Hepatocyte (in vitro differentiated cells): ENCODE results near the gene POC1B. TPM values are rescaled to one million over a fixed set of nuclear protein-coding genes. Genes with fewer than 3 reads are reported as not detected.

Experiments used
- DNase-seq: peaks from one replicate; pipeline ENCODE4 v3.0.0-alpha.2; 2016; ENCODE audit warnings: low spot score
- H2AFZ ChIP-seq: fragments of 200-600 bp; sonication (generic); 2 replicates; pipeline ENCODE4 v1.6.0; 2016; ENCODE audit warnings: antibody characterized with exemption, mild to moderate bottlenecking
- H3K27ac ChIP-seq: fragments of 200-600 bp; sonication (generic); 2 replicates; pipeline ENCODE4 v1.5.1; 2016; ENCODE audit warnings: mild to moderate bottlenecking
- H3K27me3 ChIP-seq: fragments of 200-600 bp; sonication (generic); 2 replicates; pipeline ENCODE4 v1.6.1; 2016
- H3K36me3 ChIP-seq: fragments of 200-600 bp; sonication (generic); replicated peaks from 2 replicates; pipeline ENCODE4 v1.5.1; 2016; ENCODE audit warnings: low read depth; ENCODE audit not compliant: insufficient read depth
- H3K4me1 ChIP-seq: fragments of 200-600 bp; sonication (generic); 2 replicates; pipeline ENCODE4 v1.5.1; 2016; ENCODE audit warnings: mild to moderate bottlenecking, moderate library complexity; ENCODE audit not compliant: insufficient read depth
- H3K4me2 ChIP-seq: fragments of 200-600 bp; sonication (generic); 2 replicates; pipeline ENCODE4 v1.6.0; 2016
- H3K4me3 ChIP-seq: fragments of 200-600 bp; sonication (generic); 2 replicates; pipeline ENCODE4 v1.5.1; 2016; ENCODE audit warnings: mild to moderate bottlenecking
- H3K79me2 ChIP-seq: fragments of 200-600 bp; sonication (generic); 2 replicates; pipeline ENCODE4 v1.6.0; 2017; ENCODE audit warnings: mild to moderate bottlenecking
- H3K9me2 ChIP-seq: fragments of 200-600 bp; sonication (generic); replicated peaks from 2 replicates; pipeline ENCODE4 v1.6.0; 2017; ENCODE audit warnings: mild to moderate bottlenecking; ENCODE audit not compliant: insufficient read depth
- H3K9me3 ChIP-seq: fragments of 200-600 bp; sonication (generic); 2 replicates; pipeline ENCODE4 v1.5.1; 2016; ENCODE audit warnings: low read depth, mild to moderate bottlenecking
- H4K20me1 ChIP-seq: fragments of 200-600 bp; sonication (generic); 2 replicates; pipeline ENCODE4 v1.6.0; 2016; ENCODE audit warnings: mild to moderate bottlenecking; ENCODE audit not compliant: insufficient read depth, poor library complexity, severe bottlenecking
- CTCF ChIP-seq: fragments of 200-600 bp; sonication (generic); IDR thresholded peaks from 2 replicates; pipeline ENCODE4 v1.5.1; 2016; ENCODE audit warnings: antibody characterized with exemption, mild to moderate bottlenecking; ENCODE audit not compliant: poor library complexity
- EZH2 ChIP-seq: fragments of 200-600 bp; sonication (generic); IDR thresholded peaks from 2 replicates; pipeline ENCODE4 v1.6.1; 2016; ENCODE audit warnings: antibody characterized with exemption, mild to moderate bottlenecking, borderline replicate concordance
- EZH2phosphoT487 ChIP-seq: fragments of 200-600 bp; sonication (generic); IDR thresholded peaks from one replicate; pipeline ENCODE4 v1.6.1; 2018; ENCODE audit warnings: antibody characterized with exemption, mild to moderate bottlenecking, low read depth, moderate library complexity; ENCODE audit not compliant: unreplicated experiment, severe bottlenecking
- WGBS: methylation state at CpG from one replicate; pipeline ENCODE4 v1.1.6; 2016; ENCODE audit warnings: low lambda C conversion rate; ENCODE audit errors: missing lambda C conversion rate; 5-methylcytosine and 5-hydroxymethylcytosine counted together
- polyA plus RNA-seq: library from polyadenylated mRNA; unstranded; fragments of >200 nt; fragmentation: Nextera tagmentation; extraction: Ambion mirVana; gene quantifications from 2 replicates; pipeline ENCODE4 v1.2.1, GENCODE V29; 2016
- total RNA-seq: library from RNA; depleted of rRNA; stranded (reverse); fragments of >200 nt; gene quantifications from 2 replicates; pipeline ENCODE4 v1.2.3, GENCODE V29; 2014

Gene POC1B
- total and polyA plus RNA-seq, 2 experiments from 2014 or later: 11.6 to 18.9 TPM

- Histone ChIP-seq H3K9me2 (no peaks in the 10 kb centered on the region), H3K36me3 (no peaks in the 10 kb centered on the region), H3K27me3 (no peaks in the 10 kb centered on the region), H2AFZ (no peak overlapping the region), H3K4me2 (no peak overlapping the region), H3K4me3 (no peak overlapping the region), H3K27ac (no peak overlapping the region), H4K20me1 (no peaks in the 10 kb centered on the region), H3K79me2 (no peaks in the 10 kb centered on the region), H3K9me3 (no peaks in the 10 kb centered on the region), H3K4me1 (no peaks in the 10 kb centered on the region)
- no peak for TF ChIP-seq EZH2
- no peak for TF ChIP-seq EZH2phosphoT487
- no peak for TF ChIP-seq CTCF
- no peak for DNase-seq
- 93% methylated on average over 4 of the region's 4 CpGs for WGBS
Measured at GRCh38 chr12:89468648-89469326, 57.1 kb downstream of the POC1B start.

- no peak for DNase-seq
- Histone ChIP-seq H3K9me3 (no peaks in the 10 kb centered on the region), H3K9me2 (no peaks in the 10 kb centered on the region), H3K36me3 (no peaks in the 10 kb centered on the region), H2AFZ (no peak overlapping the region), H3K4me2 (no peak overlapping the region), H3K4me3 (no peak overlapping the region), H3K79me2 (no peaks in the 10 kb centered on the region), H4K20me1 (no peaks in the 10 kb centered on the region), H3K27me3 (no peaks in the 10 kb centered on the region), H3K4me1 (no peaks in the 10 kb centered on the region), H3K27ac (no peak overlapping the region)
- TF ChIP-seq EZH2phosphoT487: no peak
- WGBS: 71% methylated on average over 1 of the region's 1 CpG
Measured at GRCh38 chr12:89468017-89468416, 57.8 kb downstream of the POC1B start.

- H3K79me2 ChIP-seq: no peaks in the 10 kb centered on the region
- H3K36me3 ChIP-seq: no peaks in the 10 kb centered on the region
- no peak overlapping the region for H3K4me3 ChIP-seq
- H2AFZ ChIP-seq: no peak overlapping the region
- H3K4me2 ChIP-seq: no peak overlapping the region
- no peaks in the 10 kb centered on the region for H4K20me1 ChIP-seq
- H3K27me3 ChIP-seq: no peaks in the 10 kb centered on the region
- H3K4me1 ChIP-seq: no peaks in the 10 kb centered on the region
- no peaks in the 10 kb centered on the region for H3K9me2 ChIP-seq
- TF ChIP-seq CTCF: no peak
- TF ChIP-seq EZH2phosphoT487: no peak
- no peak for TF ChIP-seq EZH2
- no peak for DNase-seq
- H3K9me3 ChIP-seq: no peaks in the 10 kb centered on the region
- 73% methylated on average over 4 of the region's 4 CpGs for WGBS
- H3K27ac ChIP-seq: no peak overlapping the region
Measured at GRCh38 chr12:89464974-89465592, 60.8 kb downstream of the POC1B start.

- Histone ChIP-seq H2AFZ (no peak overlapping the region), H3K27me3 (no peaks in the 10 kb centered on the region), H3K79me2 (no peaks in the 10 kb centered on the region), H3K27ac (no peak overlapping the region), H3K4me3 (no peak overlapping the region), H3K4me2 (peak overlapping the region; percentile 48), H3K4me1 (no peaks in the 10 kb centered on the region), H3K9me3 (no peaks in the 10 kb centered on the region), H4K20me1 (no peaks in the 10 kb centered on the region), H3K36me3 (no peaks in the 10 kb centered on the region), H3K9me2 (no peaks in the 10 kb centered on the region)
- 26% methylated on average over 6 of the region's 6 CpGs for WGBS
- peak; percentile 65 for DNase-seq
- TF ChIP-seq EZH2 (no peak), CTCF (peak; percentile 66), EZH2phosphoT487 (no peak)
Measured at GRCh38 chr12:89461649-89462612, 63.9 kb downstream of the POC1B start.
